SK-N-SH (cell line): ENCODE results near the gene TPP2. TPM values are rescaled to one million over a fixed set of nuclear protein-coding genes. Genes with fewer than 3 reads are reported as not detected.
A peak's percentile ranks its signal among the peaks of the same experiment; 100 is the strongest.

Source experiments
- CTCF ChIA-PET: fragments of 300-600, 350-600 bp; formaldehyde crosslinking; extraction: SDS; loops from one replicate; lab custom pipeline; 2021; lab: Yijun Ruan, JAX
- POLR2A ChIA-PET: fragments of 350-600 bp; sonication (Branson Sonifier 250); formaldehyde crosslinking; extraction: SDS; loops from one replicate; lab custom pipeline; 2020; ENCODE audit warnings: antibody characterized with exemption, inconsistent platforms; lab: Yijun Ruan, JAX
- DNase-seq: peaks from one replicate; pipeline ENCODE4 v3.0.0; 2012
- H2AFZ ChIP-seq: fragments of 200-600 bp; sonication (generic); 2 replicates; pipeline ENCODE4 v1.8.1; 2016; ENCODE audit warnings: antibody characterized with exemption, mild to moderate bottlenecking, low read depth
- H3F3A ChIP-seq: fragments of 200-600 bp; sonication (generic); replicated peaks from 2 replicates; pipeline ENCODE3; 2016; ENCODE audit warnings: antibody characterized with exemption, mild to moderate bottlenecking; ENCODE audit not compliant: insufficient read depth
- H3K27ac ChIP-seq, 2 experiments: fragments of 200-500 bp in 1 of 2; fragments of 200-600 bp in 1 of 2; sonication (Bioruptor generic) in 1 of 2; sonication (generic), shearing (Covaris generic) in 1 of 2; 2 replicates each; pipeline versions ENCODE4 v1.5.1 to v1.6.1; 2014 to 2016; ENCODE audit warnings: low read depth in 2 of 2, inconsistent platforms in 1 of 2, low read length in 1 of 2, mild to moderate bottlenecking in 1 of 2, mixed read lengths in 1 of 2
- H3K27me3 ChIP-seq: fragments of 200-600 bp; sonication (generic), shearing (Covaris generic); 2 replicates; pipeline ENCODE4 v1.6.1; 2016; ENCODE audit warnings: mixed run types; ENCODE audit not compliant: insufficient read depth
- H3K36me3 ChIP-seq, 2 experiments: fragments of 200-500 bp in 1 of 2; fragments of 200-600 bp in 1 of 2; sonication (Bioruptor generic) in 1 of 2; sonication (generic) in 1 of 2; replicated peaks in 1 of 2; 2 replicates each; pipeline versions ENCODE3 to v1.5.1; 2014 to 2016; ENCODE audit warnings: low read length in 1 of 2, mild to moderate bottlenecking in 1 of 2; ENCODE audit not compliant: insufficient read depth in 2 of 2, control insufficient read depth in 1 of 2
- H3K4me1 ChIP-seq, 2 experiments: fragments of 200-500 bp in 1 of 2; fragments of 200-600 bp in 1 of 2; sonication (Bioruptor generic) in 1 of 2; sonication (generic), shearing (Covaris generic) in 1 of 2; 2 replicates each; pipeline versions ENCODE4 v1.5.1 to v1.6.1; 2014 to 2016; ENCODE audit warnings: low read depth in 1 of 2, low read length in 1 of 2, mixed run types in 1 of 2; ENCODE audit not compliant: insufficient read depth in 2 of 2, control insufficient read depth in 1 of 2
- H3K4me2 ChIP-seq: fragments of 200-600 bp; sonication (generic), shearing (Covaris generic); 2 replicates; pipeline ENCODE4 v1.6.1; 2017; ENCODE audit warnings: mixed run types
- H3K4me3 ChIP-seq, 2 experiments: fragments of 200-500 bp in 1 of 2; fragments of 200-600 bp in 1 of 2; sonication (Bioruptor generic) in 1 of 2; sonication (generic), shearing (Covaris generic) in 1 of 2; 2 replicates each; pipeline versions ENCODE4 v1.5.1 to v1.8.1; 2014 to 2016; ENCODE audit warnings: low read depth in 2 of 2, inconsistent platforms in 1 of 2, low read length in 1 of 2, mild to moderate bottlenecking in 1 of 2, mixed read lengths in 1 of 2, moderate library complexity in 1 of 2
- H3K79me2 ChIP-seq: fragments of 200-600 bp; sonication (generic); 2 replicates; pipeline ENCODE4 v1.8.1; 2017; ENCODE audit warnings: mild to moderate bottlenecking; ENCODE audit not compliant: insufficient read depth
- H3K9ac ChIP-seq: fragments of 200-600 bp; sonication (generic); 2 replicates; pipeline ENCODE4 v1.6.1; 2017; ENCODE audit warnings: mixed run types
- H3K9me2 ChIP-seq: fragments of 200-600 bp; sonication (generic); 2 replicates; pipeline ENCODE4 v1.6.1; 2017; ENCODE audit warnings: mixed run types
- H3K9me3 ChIP-seq: fragments of 200-600 bp; sonication (generic); 2 replicates; pipeline ENCODE4 v1.6.1; 2017; ENCODE audit warnings: mixed run types, mild to moderate bottlenecking, moderate library complexity
- H4K20me1 ChIP-seq: fragments of 200-600 bp; sonication (generic); 2 replicates; pipeline ENCODE4 v1.6.1; 2017; ENCODE audit warnings: mild to moderate bottlenecking, mixed run types; ENCODE audit not compliant: insufficient read depth
- CHD2 ChIP-seq: fragments of 150-350 bp; IDR thresholded peaks from 2 replicates; pipeline ENCODE4 v1.6.1; 2018; ENCODE audit warnings: low read length; ENCODE audit not compliant: partially characterized antibody
- ELF1 ChIP-seq: IDR thresholded peaks from 2 replicates; pipeline ENCODE4 v1.4.0; 2012
- EZH2phosphoT487 ChIP-seq: fragments of 200-600 bp; sonication (generic); IDR thresholded peaks from 2 replicates; pipeline ENCODE4 v1.6.1; 2017; ENCODE audit warnings: low read depth, mixed run types, mild to moderate bottlenecking, antibody characterized with exemption, moderate library complexity, borderline replicate concordance
- FOSL2 ChIP-seq: IDR thresholded peaks from 2 replicates; pipeline ENCODE4 v1.4.0; 2012; ENCODE audit warnings: low read depth, mild to moderate bottlenecking, moderate library complexity, borderline replicate concordance
- FOXM1 ChIP-seq: IDR thresholded peaks from 2 replicates; pipeline ENCODE4 v1.4.0; 2012; ENCODE audit warnings: low read depth, mild to moderate bottlenecking
- GABPA ChIP-seq: IDR thresholded peaks from 2 replicates; pipeline ENCODE4 v1.4.0; 2012; ENCODE audit warnings: low read depth, mild to moderate bottlenecking
- GATA2 ChIP-seq: sonication (generic); formaldehyde crosslinking; IDR thresholded peaks from 2 replicates; pipeline ENCODE4 v1.5.0; 2020; ENCODE audit warnings: mild to moderate bottlenecking, missing genetic modification reagents
- MAX ChIP-seq: IDR thresholded peaks from 2 replicates; pipeline ENCODE4 v1.4.0; 2012; ENCODE audit warnings: low read depth
- MEF2A ChIP-seq: IDR thresholded peaks from 2 replicates; pipeline ENCODE4 v1.4.0; 2012; ENCODE audit warnings: low read depth, borderline replicate concordance
- MXI1 ChIP-seq: IDR thresholded peaks from 2 replicates; pipeline ENCODE4 v1.6.1; 2012; ENCODE audit warnings: mild to moderate bottlenecking, low read depth, low read length, improper control_type of control experiment
- POLR2AphosphoS5 ChIP-seq: IDR thresholded peaks from 2 replicates; pipeline ENCODE4 v1.6.1; 2012; ENCODE audit warnings: low read depth, low read length
- RAD21 ChIP-seq: IDR thresholded peaks from 2 replicates; pipeline ENCODE4 v1.6.1; 2012; ENCODE audit warnings: mild to moderate bottlenecking, low read length
- RCOR1 ChIP-seq: fragments of 150-350 bp; IDR thresholded peaks from 2 replicates; pipeline ENCODE4 v1.6.1; 2017; ENCODE audit warnings: antibody characterized with exemption, low read length
- SIN3A ChIP-seq: IDR thresholded peaks from 2 replicates; pipeline ENCODE4 v1.6.1; 2012; ENCODE audit warnings: low read depth, mild to moderate bottlenecking, low read length, moderate library complexity, borderline replicate concordance
- SMC3 ChIP-seq: IDR thresholded peaks from 2 replicates; pipeline ENCODE4 v1.6.1; 2012; ENCODE audit warnings: low read depth, low read length, improper control_type of control experiment
- TCF12 ChIP-seq: IDR thresholded peaks from 2 replicates; pipeline ENCODE4 v1.4.0; 2012
- TEAD4 ChIP-seq: IDR thresholded peaks from 2 replicates; pipeline ENCODE4 v1.4.0; 2012; ENCODE audit warnings: mild to moderate bottlenecking, borderline replicate concordance; ENCODE audit not compliant: insufficient read depth
- YY1 ChIP-seq: IDR thresholded peaks from 2 replicates; pipeline ENCODE4 v1.4.0; 2012; ENCODE audit warnings: low read depth, mild to moderate bottlenecking
- WGBS: methylation state at CpG from one replicate; pipeline ENCODE4 v1.1.6; 2017; ENCODE audit warnings: low lambda C conversion rate; 5-methylcytosine and 5-hydroxymethylcytosine counted together
- polyA plus RNA-seq, 3 experiments: library from polyadenylated mRNA; depleted of rRNA; stranded (reverse); fragments of >200 nt; gene quantifications; 2 replicates each; pipeline ENCODE4 v1.2.3, GENCODE V29; 2012
- TF ChIP-seq, protein P1 (sequence below): fragments of 200-600 bp; sonication (generic); IDR thresholded peaks from 2 replicates; pipeline ENCODE4 v1.6.1; 2017; ENCODE audit warnings: antibody characterized with exemption, mild to moderate bottlenecking, moderate library complexity
- TF ChIP-seq, protein P2 (sequence below): IDR thresholded peaks from 2 replicates; pipeline ENCODE4; 2012

TPP2 gene
- polyA plus RNA-seq, 1 of the 3 experiments (the other 2 are of a cell fraction), result 8.3 TPM

DNA sequence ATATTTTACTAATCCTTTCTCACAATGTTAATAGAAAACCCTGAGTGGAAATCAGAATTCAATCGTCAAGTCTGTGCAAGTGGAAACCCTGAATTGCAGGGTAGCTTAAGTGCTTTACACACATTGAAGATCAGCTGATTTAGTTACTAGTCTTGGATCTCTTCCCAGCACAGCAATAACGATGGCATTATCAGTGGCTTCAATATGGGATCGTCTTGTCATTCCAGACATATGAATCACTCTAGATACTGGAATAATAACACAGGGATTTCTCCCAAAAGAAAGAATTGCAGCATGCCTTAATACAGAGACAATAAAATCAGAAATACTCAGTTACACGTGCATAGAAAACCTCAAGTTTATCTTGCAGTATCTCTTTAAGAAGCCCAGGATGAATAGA, 110.7 kb downstream of the TPP2 start (continued):
- TF ChIP-seq, protein P1, sequence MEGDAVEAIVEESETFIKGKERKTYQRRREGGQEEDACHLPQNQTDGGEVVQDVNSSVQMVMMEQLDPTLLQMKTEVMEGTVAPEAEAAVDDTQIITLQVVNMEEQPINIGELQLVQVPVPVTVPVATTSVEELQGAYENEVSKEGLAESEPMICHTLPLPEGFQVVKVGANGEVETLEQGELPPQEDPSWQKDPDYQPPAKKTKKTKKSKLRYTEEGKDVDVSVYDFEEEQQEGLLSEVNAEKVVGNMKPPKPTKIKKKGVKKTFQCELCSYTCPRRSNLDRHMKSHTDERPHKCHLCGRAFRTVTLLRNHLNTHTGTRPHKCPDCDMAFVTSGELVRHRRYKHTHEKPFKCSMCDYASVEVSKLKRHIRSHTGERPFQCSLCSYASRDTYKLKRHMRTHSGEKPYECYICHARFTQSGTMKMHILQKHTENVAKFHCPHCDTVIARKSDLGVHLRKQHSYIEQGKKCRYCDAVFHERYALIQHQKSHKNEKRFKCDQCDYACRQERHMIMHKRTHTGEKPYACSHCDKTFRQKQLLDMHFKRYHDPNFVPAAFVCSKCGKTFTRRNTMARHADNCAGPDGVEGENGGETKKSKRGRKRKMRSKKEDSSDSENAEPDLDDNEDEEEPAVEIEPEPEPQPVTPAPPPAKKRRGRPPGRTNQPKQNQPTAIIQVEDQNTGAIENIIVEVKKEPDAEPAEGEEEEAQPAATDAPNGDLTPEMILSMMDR, result no peak
- TF ChIP-seq GATA2 (CRISPR knock-in tag), result peak; percentile 46
- TF ChIP-seq, protein P2, sequence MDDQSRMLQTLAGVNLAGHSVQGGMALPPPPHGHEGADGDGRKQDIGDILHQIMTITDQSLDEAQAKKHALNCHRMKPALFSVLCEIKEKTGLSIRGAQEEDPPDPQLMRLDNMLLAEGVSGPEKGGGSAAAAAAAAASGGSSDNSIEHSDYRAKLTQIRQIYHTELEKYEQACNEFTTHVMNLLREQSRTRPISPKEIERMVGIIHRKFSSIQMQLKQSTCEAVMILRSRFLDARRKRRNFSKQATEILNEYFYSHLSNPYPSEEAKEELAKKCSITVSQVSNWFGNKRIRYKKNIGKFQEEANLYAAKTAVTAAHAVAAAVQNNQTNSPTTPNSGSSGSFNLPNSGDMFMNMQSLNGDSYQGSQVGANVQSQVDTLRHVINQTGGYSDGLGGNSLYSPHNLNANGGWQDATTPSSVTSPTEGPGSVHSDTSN, result peak; percentile 68
- TF ChIP-seq POLR2AphosphoS5, result no peak; the same call in 1 of the 2 replicates
- TF ChIP-seq YY1, result no peak
- TF ChIP-seq, all 33 proteins: peak for 13

DNA sequence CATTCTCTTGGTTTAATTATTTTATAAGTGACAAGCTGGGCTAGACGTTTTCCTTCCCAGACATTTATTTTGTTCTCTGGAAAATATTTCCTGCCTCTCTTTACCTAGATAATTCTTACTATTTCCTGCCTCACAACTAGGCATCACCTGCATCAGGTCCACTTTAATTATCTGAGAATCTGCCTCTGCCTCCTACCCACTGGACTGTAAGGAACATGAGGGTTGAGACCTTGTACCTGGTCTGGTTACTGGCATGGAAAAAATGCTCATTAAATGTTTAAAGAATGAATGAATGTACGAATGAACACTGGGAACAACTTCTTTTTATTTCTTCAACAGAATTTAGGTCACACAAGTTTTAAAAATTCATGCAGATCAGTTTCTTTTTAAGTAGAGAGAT, 111.4 kb downstream of the TPP2 start:
- H3K4me3 ChIP-seq, result no peak overlapping the region
- H3K27me3 ChIP-seq, result no peaks in the 10 kb centered on the region
- peaks cover 13 to 21% of the 10 kb centered on the region in 2 experiments for H3K4me1 ChIP-seq
- CTCF ChIA-PET, result interaction anchor here (0.6 to 1.5 kb wide), 3 partner anchors 17 to 112 kb away, joined by 3 to 4 read pairs (median 3); no protein-coding TSS in a partner anchor
- 44% methylated on average over 2 of the region's 2 CpGs for WGBS
- H3K27ac ChIP-seq, result peak overlapping the region; percentile 18 to 47; a peak in 3 of 4 replicates
- H3K9me2 ChIP-seq, result no peaks in the 10 kb centered on the region
- no peak for DNase-seq
- no peak overlapping the region for H3K9ac ChIP-seq
- no peaks in the 10 kb centered on the region for H4K20me1 ChIP-seq
- no peaks in the 10 kb centered on the region for H3K79me2 ChIP-seq
- H2AFZ ChIP-seq, result no peak overlapping the region
- no peak for TF ChIP-seq SMC3
- TF ChIP-seq GATA2 (CRISPR knock-in tag), result no peak
- no peak for TF ChIP-seq EZH2phosphoT487
- TF ChIP-seq TEAD4, result no peak
- TF ChIP-seq YY1, result no peak
- no peak for TF ChIP-seq RCOR1
- no peak for TF ChIP-seq POLR2AphosphoS5
- no peak for TF ChIP-seq SIN3A
- TF ChIP-seq FOSL2, result no peak
- no peak for TF ChIP-seq RAD21
- TF ChIP-seq CHD2, result no peak
- TF ChIP-seq TCF12, result no peak
- TF ChIP-seq GABPA, result no peak
- TF ChIP-seq MXI1, result no peak
- TF ChIP-seq, protein P2, result no peak
- TF ChIP-seq MEF2A, result no peak
- no peak for TF ChIP-seq ELF1
- no peak for TF ChIP-seq MAX
- no peak for TF ChIP-seq FOXM1
- TF ChIP-seq, all 33 proteins: peak for 0
- Histone ChIP-seq H3K9me3 (no peaks in the 10 kb centered on the region), H3K36me3 (no peaks in the 10 kb centered on the region), H3F3A (peaks cover 16% of the 10 kb centered on the region), H3K4me2 (0 out of 2 replicates have a peak overlapping the region, but pooled peaks have one; percentile 39)
- POLR2A ChIA-PET, result no interaction called here
